ENCODE results near the gene UNC5CL.

The UNC5CL gene

DNA sequence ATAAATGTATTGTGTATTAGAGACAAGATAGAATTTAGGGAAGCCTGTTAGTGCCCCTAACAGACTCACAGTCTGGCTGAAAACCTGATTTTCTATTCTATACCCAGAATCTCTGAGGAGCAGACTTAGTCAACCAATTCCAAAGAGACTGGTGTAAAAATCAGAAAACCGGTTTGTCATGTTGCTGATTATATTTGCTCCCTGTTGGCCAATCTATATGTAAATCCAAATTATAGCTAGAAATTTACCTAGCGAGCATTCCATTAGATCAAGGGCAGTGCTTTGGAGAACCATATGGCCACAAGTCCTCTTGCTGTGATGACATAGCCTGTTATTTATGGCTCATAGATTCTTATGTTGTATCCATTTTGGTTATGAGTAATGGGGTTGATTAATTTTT is 38.5 kb upstream of the UNC5CL start:
- TF ChIP-seq EGR1 (IDR thresholded peaks at IDR 0.05) = no peak

DNA sequence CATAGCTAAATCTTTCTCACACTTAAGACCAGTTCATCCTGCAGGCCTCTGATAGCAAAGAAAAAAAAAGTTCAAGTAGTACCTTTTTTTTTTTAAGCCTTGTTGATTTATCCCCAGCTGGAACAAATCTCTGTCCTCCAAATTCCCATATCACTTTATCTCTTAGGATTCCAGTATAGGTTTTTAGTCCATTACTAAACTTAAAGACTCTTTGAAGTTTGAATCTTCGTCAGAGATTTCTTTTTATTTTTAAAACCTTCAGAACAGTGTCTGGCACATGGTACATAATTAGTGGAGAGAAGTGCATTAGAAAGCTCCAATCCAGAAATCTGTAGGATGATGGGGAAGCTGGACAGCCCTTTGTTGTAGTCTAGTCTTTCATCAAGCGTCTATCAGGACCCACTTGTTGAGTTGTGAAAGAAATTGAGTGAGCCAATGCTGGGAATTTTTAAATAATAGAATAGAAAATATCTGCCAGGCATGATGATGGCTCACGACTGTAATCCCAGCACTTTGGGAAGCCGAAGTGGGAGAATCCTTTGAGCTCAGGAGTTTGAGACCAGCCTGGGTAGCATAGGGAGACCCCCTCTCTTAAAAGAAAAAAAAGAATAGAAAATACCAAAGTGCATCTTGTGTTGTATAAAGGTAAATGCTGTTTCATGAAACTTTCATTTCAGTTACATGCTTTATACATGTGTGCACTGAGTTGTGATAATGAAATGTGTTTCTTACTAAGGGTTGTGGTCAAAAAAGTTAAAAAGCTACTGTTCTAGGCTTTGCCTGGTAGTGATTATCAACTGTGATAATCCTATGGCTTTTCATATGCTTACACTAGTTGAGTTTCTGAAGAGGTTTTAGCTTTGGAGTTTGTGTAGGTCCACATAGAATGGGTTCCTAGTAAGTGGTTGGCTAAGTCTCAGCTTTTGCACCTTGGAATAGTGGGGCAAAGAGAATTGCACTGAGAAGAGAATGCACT is 36.9 kb upstream of the UNC5CL start:
- no peak for TF ChIP-seq CREB1 (IDR thresholded peaks at IDR 0.05; ENCODE audit: low read depth)
- TF ChIP-seq RAD21 (IDR thresholded peaks at IDR 0.05; ENCODE audit: low read depth) = no peak
- no peak for TF ChIP-seq CEBPB (IDR thresholded peaks at IDR 0.05)
- no peak for TF ChIP-seq NFIC (IDR thresholded peaks at IDR 0.05)
- TF ChIP-seq, protein P1, sequence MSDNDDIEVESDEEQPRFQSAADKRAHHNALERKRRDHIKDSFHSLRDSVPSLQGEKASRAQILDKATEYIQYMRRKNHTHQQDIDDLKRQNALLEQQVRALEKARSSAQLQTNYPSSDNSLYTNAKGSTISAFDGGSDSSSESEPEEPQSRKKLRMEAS (IDR thresholded peaks at IDR 0.05) = no peak
- no peak for TF ChIP-seq YY1 (IDR thresholded peaks at IDR 0.05; ENCODE audit: low read depth)
- TF ChIP-seq EGR1 (IDR thresholded peaks at IDR 0.05) = no peak
- TF ChIP-seq EP300 (IDR thresholded peaks at IDR 0.05; ENCODE audit: borderline replicate concordance) = no peak
- TF ChIP-seq TAF1 (IDR thresholded peaks at IDR 0.05; ENCODE audit: low read depth) = no peak
- no peak for TF ChIP-seq ZBTB7A (IDR thresholded peaks at IDR 0.05; ENCODE audit: low read depth)
- TF ChIP-seq TEAD4 (IDR thresholded peaks at IDR 0.05) = no peak
- no peak for TF ChIP-seq FOXM1 (IDR thresholded peaks at IDR 0.05; ENCODE audit: borderline replicate concordance, low read depth)
- no peak for TF ChIP-seq TCF12 (IDR thresholded peaks at IDR 0.05; ENCODE audit: low read depth)
- TF ChIP-seq, protein P2, sequence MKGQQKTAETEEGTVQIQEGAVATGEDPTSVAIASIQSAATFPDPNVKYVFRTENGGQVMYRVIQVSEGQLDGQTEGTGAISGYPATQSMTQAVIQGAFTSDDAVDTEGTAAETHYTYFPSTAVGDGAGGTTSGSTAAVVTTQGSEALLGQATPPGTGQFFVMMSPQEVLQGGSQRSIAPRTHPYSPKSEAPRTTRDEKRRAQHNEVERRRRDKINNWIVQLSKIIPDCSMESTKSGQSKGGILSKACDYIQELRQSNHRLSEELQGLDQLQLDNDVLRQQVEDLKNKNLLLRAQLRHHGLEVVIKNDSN (IDR thresholded peaks at IDR 0.05) = no peak
- TF ChIP-seq, protein P3, sequence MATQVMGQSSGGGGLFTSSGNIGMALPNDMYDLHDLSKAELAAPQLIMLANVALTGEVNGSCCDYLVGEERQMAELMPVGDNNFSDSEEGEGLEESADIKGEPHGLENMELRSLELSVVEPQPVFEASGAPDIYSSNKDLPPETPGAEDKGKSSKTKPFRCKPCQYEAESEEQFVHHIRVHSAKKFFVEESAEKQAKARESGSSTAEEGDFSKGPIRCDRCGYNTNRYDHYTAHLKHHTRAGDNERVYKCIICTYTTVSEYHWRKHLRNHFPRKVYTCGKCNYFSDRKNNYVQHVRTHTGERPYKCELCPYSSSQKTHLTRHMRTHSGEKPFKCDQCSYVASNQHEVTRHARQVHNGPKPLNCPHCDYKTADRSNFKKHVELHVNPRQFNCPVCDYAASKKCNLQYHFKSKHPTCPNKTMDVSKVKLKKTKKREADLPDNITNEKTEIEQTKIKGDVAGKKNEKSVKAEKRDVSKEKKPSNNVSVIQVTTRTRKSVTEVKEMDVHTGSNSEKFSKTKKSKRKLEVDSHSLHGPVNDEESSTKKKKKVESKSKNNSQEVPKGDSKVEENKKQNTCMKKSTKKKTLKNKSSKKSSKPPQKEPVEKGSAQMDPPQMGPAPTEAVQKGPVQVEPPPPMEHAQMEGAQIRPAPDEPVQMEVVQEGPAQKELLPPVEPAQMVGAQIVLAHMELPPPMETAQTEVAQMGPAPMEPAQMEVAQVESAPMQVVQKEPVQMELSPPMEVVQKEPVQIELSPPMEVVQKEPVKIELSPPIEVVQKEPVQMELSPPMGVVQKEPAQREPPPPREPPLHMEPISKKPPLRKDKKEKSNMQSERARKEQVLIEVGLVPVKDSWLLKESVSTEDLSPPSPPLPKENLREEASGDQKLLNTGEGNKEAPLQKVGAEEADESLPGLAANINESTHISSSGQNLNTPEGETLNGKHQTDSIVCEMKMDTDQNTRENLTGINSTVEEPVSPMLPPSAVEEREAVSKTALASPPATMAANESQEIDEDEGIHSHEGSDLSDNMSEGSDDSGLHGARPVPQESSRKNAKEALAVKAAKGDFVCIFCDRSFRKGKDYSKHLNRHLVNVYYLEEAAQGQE (IDR thresholded peaks at IDR 0.05; ENCODE audit: low read depth) = no peak

DNA sequence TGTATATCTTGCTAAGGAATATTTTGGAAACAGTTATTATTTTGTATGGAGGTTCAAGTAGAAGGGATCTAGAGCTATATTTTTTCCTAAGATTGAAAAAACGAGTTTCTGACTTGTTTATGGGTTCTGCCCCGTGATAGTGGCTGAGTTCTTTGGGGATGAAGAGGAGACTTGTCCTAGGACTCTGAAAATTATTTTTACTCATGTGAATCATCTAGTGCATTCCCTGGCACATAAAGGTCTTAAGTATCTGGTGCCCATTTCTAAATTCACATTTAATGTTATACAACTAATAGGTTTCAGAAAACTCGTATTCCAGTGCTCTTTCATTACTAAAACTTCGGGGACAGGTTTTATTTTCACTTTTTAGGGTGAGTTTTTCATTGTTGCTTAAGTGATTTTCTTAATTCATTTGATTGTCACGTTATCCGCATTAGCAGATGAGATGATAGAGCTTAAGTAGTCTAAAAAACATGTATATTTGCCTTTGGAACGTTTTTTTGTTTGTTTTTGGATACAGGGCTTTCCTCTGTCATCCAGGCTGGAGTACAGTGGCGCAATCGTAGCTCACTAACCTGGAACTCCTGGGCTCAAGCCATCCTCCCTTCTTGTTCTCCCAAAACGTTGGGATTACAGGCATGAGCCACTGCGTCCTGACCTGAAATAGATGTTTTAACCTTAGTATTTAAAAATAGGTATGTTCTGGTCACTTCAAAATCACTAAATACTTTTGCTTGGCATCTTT is 35.8 kb upstream of the UNC5CL start:
- TF ChIP-seq, protein P1 (IDR thresholded peaks at IDR 0.05) = no peak
- no peak for TF ChIP-seq TAF1 (IDR thresholded peaks at IDR 0.05; ENCODE audit: low read depth)
- TF ChIP-seq TCF12 (IDR thresholded peaks at IDR 0.05; ENCODE audit: low read depth) = no peak
- TF ChIP-seq, protein P3 (IDR thresholded peaks at IDR 0.05; ENCODE audit: low read depth) = no peak
- TF ChIP-seq EGR1 (IDR thresholded peaks at IDR 0.05) = no peak
- no peak for TF ChIP-seq NFIC (IDR thresholded peaks at IDR 0.05)
- TF ChIP-seq, protein P2 (IDR thresholded peaks at IDR 0.05) = no peak
- TF ChIP-seq EP300 (IDR thresholded peaks at IDR 0.05; ENCODE audit: borderline replicate concordance) = no peak

DNA sequence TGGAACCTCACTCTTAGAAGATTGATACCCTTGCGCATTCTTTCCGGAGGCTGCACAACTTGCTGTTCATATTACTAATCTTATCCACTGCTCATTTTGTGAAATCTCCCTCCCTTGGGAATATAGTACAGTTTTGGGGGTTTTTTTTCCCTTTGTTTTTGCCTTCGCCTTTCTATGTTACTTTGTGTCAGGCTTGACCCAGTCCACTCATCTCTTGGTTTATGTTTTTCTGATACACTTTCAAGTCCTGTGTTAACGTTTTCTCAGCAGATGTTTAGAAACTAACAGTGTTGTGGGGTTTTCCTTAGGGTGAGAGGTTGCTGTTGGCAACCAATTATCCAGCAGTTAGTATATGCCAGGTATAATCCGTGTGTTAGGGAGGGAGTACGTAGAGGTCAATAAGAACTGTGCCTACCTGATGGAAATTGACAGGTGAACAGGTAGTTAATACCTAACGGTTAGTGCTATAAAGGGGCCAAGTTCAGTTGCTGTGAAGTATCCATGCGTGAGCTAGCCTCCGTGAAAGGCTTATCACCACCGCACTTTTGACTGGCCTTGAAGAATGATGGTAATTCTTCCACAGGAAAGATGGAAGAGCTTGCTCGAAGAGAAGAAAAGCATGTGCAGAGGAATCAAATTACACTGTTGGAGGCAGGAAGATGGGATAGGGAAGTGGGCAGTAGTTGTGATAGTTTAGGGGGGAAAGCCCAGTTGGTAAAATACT is 35.1 kb upstream of the UNC5CL start:
- TF ChIP-seq TEAD4 (IDR thresholded peaks at IDR 0.05) = no peak
- TF ChIP-seq YY1 (IDR thresholded peaks at IDR 0.05; ENCODE audit: low read depth) = no peak
- no peak for TF ChIP-seq CEBPB (IDR thresholded peaks at IDR 0.05)
- TF ChIP-seq, protein P1 (IDR thresholded peaks at IDR 0.05) = no peak
- TF ChIP-seq, protein P2 (IDR thresholded peaks at IDR 0.05) = no peak
- TF ChIP-seq CREB1 (IDR thresholded peaks at IDR 0.05; ENCODE audit: low read depth) = no peak
- TF ChIP-seq TAF1 (IDR thresholded peaks at IDR 0.05; ENCODE audit: low read depth) = no peak
- TF ChIP-seq, protein P3 (IDR thresholded peaks at IDR 0.05; ENCODE audit: low read depth) = no peak
- TF ChIP-seq FOXM1 (IDR thresholded peaks at IDR 0.05; ENCODE audit: borderline replicate concordance, low read depth) = no peak
